NCI-H2196 treated with DMSO at 0.1 percent for 48 hours (cell line): ENCODE data around the gene PCDHGA12.

Experiments
- DNase-seq: peaks from one replicate; lab custom pipeline; 2025; ENCODE audit not compliant: unreplicated experiment; lab: John Stamatoyannopoulos, UW

PCDHGA12 gene

GRCh38 chr5:141439411-141440141 is 9.3 kb downstream of the PCDHGA12 start:
- DNase-seq = no peak

- DNase-seq = no peak
Measured at GRCh38 chr5:141440341-141440740, 10.0 kb downstream of the PCDHGA12 start.

- DNase-seq = no peak
Measured at GRCh38 chr5:141441571-141442170, 11.4 kb downstream of the PCDHGA12 start.

GRCh38 chr5:141465351-141465750 is 35.0 kb downstream of the PCDHGA12 start:
- no peak for DNase-seq

- peak; percentile 87 for DNase-seq
Measured at GRCh38 chr5:141475625-141476131, 45.4 kb downstream of the PCDHGA12 start, which contains the start of gene PCDHGC3. PCDHGC3 (plus strand) TSS chr5:141475966; CDS start chr5:141476117, 151 bp downstream.

- no peak for DNase-seq
Measured at GRCh38 chr5:141476132-141476911, 46.0 kb downstream of the PCDHGA12 start.

GRCh38 chr5:141477044-141477575 is 46.8 kb downstream of the PCDHGA12 start:
- DNase-seq = no peak

- DNase-seq = no peak
Measured at GRCh38 chr5:141477815-141478214, 47.5 kb downstream of the PCDHGA12 start.

- no peak for DNase-seq
Measured at GRCh38 chr5:141478321-141478945, 48.1 kb downstream of the PCDHGA12 start.

GRCh38 chr5:141479776-141480175 is 49.5 kb downstream of the PCDHGA12 start:
- DNase-seq = no peak
